DOHH2 (cell line): ENCODE measurements around the gene CD9.

Experiments
- H3F3A ChIP-seq: fragments of 200-600 bp; sonication (generic), shearing (Covaris generic); 2 replicates; pipeline ENCODE4 v1.6.0; 2016; ENCODE audit warnings: antibody characterized with exemption, mild to moderate bottlenecking; ENCODE audit not compliant: control insufficient read depth, insufficient read depth
- H3K27ac ChIP-seq: fragments of 200-600 bp; sonication (generic); 2 replicates; pipeline ENCODE4 v1.5.1; 2014; ENCODE audit warnings: low read depth, mild to moderate bottlenecking, low read length, moderate library complexity
- H3K27me3 ChIP-seq: fragments of 200-600 bp; sonication (generic); 2 replicates; pipeline ENCODE4 v1.6.1; 2014; ENCODE audit warnings: mild to moderate bottlenecking, low read length, mixed read lengths; ENCODE audit not compliant: control insufficient read depth
- H3K36me3 ChIP-seq: fragments of 200-600 bp; sonication (generic); 2 replicates; pipeline ENCODE4 v1.6.1; 2014; ENCODE audit warnings: mild to moderate bottlenecking, low read length, moderate library complexity, mixed read lengths; ENCODE audit not compliant: control insufficient read depth
- H3K4me1 ChIP-seq: fragments of 200-600 bp; sonication (generic); 2 replicates; pipeline ENCODE4 v1.6.1; 2014; ENCODE audit warnings: mild to moderate bottlenecking, low read length, mixed read lengths; ENCODE audit not compliant: control insufficient read depth
- H3K4me2 ChIP-seq: fragments of 200-600 bp; sonication (generic); 2 replicates; pipeline ENCODE4 v1.6.0; 2014; ENCODE audit warnings: mild to moderate bottlenecking, low read length, moderate library complexity
- H3K4me3 ChIP-seq: fragments of 200-600 bp; sonication (generic); 2 replicates; pipeline ENCODE4 v1.5.1; 2014; ENCODE audit warnings: mild to moderate bottlenecking, low read length, mixed read lengths
- H3K79me2 ChIP-seq: fragments of 200-600 bp; sonication (generic); 2 replicates; pipeline ENCODE4 v1.6.1; 2014; ENCODE audit warnings: mild to moderate bottlenecking, low read length, mixed read lengths; ENCODE audit not compliant: control insufficient read depth
- H3K9me2 ChIP-seq: fragments of 200-600 bp; sonication (generic); replicated peaks from 2 replicates; pipeline ENCODE4 v1.6.1; 2014; ENCODE audit warnings: mild to moderate bottlenecking, low read length, mixed read lengths; ENCODE audit not compliant: control insufficient read depth
- H3K9me3 ChIP-seq: fragments of 200-600 bp; sonication (generic); 2 replicates; pipeline ENCODE4 v1.6.1; 2014; ENCODE audit warnings: antibody characterized with exemption, low read length, mixed read lengths; ENCODE audit not compliant: control insufficient read depth, insufficient read depth
- H4K20me1 ChIP-seq: fragments of 200-600 bp; sonication (generic); 2 replicates; pipeline ENCODE4 v1.6.0; 2014; ENCODE audit warnings: low read depth, mild to moderate bottlenecking, antibody characterized with exemption, low read length, moderate library complexity; ENCODE audit not compliant: control insufficient read depth, insufficient read depth
- EZH2phosphoT487 ChIP-seq: fragments of 200-600 bp; sonication (generic); IDR thresholded peaks from 2 replicates; pipeline ENCODE4 v1.6.1; 2017; ENCODE audit warnings: borderline replicate concordance, mild to moderate bottlenecking, antibody characterized with exemption, low read length, moderate library complexity, mixed read lengths
- TF ChIP-seq, protein P1 (sequence below): fragments of 200-600 bp; sonication (generic); IDR thresholded peaks from one replicate; pipeline ENCODE4 v1.5.1; 2014; ENCODE audit warnings: antibody characterized with exemption, mild to moderate bottlenecking, low read depth, low read length; ENCODE audit not compliant: poor library complexity, severe bottlenecking

Gene CD9

DNA sequence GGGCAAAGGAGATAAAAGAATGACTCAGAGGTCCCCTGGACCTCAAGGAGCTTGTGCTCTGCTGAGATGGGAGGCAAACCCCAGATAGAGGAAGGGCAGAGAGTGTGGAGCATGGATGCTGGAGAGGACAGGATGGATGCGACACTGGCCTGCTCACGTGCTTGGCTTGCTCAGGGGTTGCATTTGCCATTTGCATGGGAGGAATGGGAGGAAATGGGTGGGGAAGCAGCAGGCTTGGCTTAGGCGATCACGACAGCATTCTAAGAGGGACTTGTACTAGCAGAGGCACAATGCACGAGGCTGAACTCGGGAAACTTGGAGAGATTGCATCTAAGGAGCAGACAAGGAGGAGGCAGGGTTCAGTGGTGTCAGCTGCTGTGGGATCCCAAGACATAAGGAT, 19.8 kb downstream of the CD9 start:
- no peaks in the 10 kb centered on the region for H3K9me3 ChIP-seq
- H3K36me3 ChIP-seq: no peaks in the 10 kb centered on the region
- no peak overlapping the region for H3K27ac ChIP-seq
- no peak overlapping the region for H3K4me3 ChIP-seq
- no peaks in the 10 kb centered on the region for H3F3A ChIP-seq
- H3K9me2 ChIP-seq: no peaks in the 10 kb centered on the region
- H4K20me1 ChIP-seq: no peaks in the 10 kb centered on the region
- no peaks in the 10 kb centered on the region for H3K4me1 ChIP-seq
- peaks cover 9% of the 10 kb centered on the region for H3K27me3 ChIP-seq
- H3K79me2 ChIP-seq: no peaks in the 10 kb centered on the region
- no peak overlapping the region for H3K4me2 ChIP-seq
- no peak for TF ChIP-seq EZH2phosphoT487
- TF ChIP-seq, protein P1, sequence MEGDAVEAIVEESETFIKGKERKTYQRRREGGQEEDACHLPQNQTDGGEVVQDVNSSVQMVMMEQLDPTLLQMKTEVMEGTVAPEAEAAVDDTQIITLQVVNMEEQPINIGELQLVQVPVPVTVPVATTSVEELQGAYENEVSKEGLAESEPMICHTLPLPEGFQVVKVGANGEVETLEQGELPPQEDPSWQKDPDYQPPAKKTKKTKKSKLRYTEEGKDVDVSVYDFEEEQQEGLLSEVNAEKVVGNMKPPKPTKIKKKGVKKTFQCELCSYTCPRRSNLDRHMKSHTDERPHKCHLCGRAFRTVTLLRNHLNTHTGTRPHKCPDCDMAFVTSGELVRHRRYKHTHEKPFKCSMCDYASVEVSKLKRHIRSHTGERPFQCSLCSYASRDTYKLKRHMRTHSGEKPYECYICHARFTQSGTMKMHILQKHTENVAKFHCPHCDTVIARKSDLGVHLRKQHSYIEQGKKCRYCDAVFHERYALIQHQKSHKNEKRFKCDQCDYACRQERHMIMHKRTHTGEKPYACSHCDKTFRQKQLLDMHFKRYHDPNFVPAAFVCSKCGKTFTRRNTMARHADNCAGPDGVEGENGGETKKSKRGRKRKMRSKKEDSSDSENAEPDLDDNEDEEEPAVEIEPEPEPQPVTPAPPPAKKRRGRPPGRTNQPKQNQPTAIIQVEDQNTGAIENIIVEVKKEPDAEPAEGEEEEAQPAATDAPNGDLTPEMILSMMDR: no peak

DNA sequence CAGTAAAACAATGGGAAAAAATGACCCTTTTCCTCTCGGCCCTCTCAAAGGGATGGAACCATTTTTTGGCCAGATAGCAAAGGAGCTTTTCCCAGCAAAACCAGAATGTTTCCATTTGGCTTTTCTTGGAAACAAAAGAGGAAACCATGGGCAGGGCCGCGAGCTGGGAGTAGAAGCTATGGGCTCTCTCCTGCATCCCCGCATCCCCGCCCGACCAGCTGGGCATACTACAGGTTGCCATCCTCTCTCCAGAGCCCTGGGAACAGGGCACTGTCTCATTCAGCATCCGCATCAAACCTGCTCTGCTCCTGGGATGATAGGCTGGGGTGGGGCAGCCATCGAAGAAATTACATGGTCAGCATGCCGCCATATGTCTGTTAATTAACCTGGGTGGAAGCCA, 20.9 kb downstream of the CD9 start:
- Histone ChIP-seq H3K4me3 (no peak overlapping the region), H3K9me2 (no peaks in the 10 kb centered on the region), H3K4me2 (no peak overlapping the region), H3K36me3 (no peaks in the 10 kb centered on the region), H3K27me3 (peaks cover 9% of the 10 kb centered on the region), H3K79me2 (no peaks in the 10 kb centered on the region), H3F3A (no peaks in the 10 kb centered on the region), H4K20me1 (no peaks in the 10 kb centered on the region), H3K9me3 (no peaks in the 10 kb centered on the region), H3K27ac (no peak overlapping the region), H3K4me1 (no peaks in the 10 kb centered on the region)
- TF ChIP-seq, protein P1: no peak
- no peak for TF ChIP-seq EZH2phosphoT487

DNA sequence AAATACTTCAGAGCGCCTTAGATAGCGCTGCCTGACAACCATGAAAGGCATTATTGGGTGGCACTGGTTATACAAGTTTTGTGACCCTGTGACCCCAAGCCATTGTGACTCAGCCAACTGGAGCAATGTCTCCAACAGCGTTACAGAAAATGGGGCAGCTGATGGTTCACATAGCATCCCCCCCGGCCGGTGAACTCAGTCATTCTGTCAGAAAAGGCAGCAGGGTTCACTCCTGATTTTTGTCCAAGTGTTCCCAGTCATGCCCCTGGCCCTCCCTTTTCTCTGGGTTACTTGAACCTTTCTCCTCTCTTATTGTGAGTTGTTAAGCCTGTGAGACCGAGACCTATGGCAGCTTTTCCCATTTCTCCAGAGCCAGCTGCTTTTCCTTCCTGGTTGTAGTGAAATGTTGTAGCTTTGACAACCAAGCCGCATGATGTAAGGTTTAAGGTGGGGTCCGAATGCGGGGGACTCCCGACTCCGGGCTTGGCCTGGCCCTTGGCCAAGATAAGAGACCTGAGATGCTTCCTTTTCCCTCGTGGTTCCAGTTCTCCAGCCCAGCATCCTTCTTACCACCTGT, 22.0 kb downstream of the CD9 start:
- H3K4me3 ChIP-seq: no peak overlapping the region
- no peaks in the 10 kb centered on the region for H3K79me2 ChIP-seq
- H3K9me3 ChIP-seq: no peaks in the 10 kb centered on the region
- H3F3A ChIP-seq: no peaks in the 10 kb centered on the region
- TF ChIP-seq EZH2phosphoT487: no peak
- TF ChIP-seq, protein P1: no peak
- no peaks in the 10 kb centered on the region for H3K36me3 ChIP-seq
- peaks cover 9% of the 10 kb centered on the region for H3K27me3 ChIP-seq
- H3K27ac ChIP-seq: no peak overlapping the region
- H3K4me2 ChIP-seq: no peak overlapping the region
- H3K4me1 ChIP-seq: no peaks in the 10 kb centered on the region
- no peaks in the 10 kb centered on the region for H4K20me1 ChIP-seq
- no peaks in the 10 kb centered on the region for H3K9me2 ChIP-seq
